Activated naive CD8-positive, alpha-beta T cell treated with anti-CD3 and anti-CD28 coated beads, Interleukin-2, amount 50 U/mL, for 24 hours (primary cell): Measurements from ENCODE around the gene SLC16A4.

Experiments used
- ATAC-seq: fragments of 150-1000 bp; cut with Tn5 transposase; one replicate; pipeline ENCODE4 v1.10.0; 2021
- DNase-seq: peaks from one replicate; pipeline ENCODE4 v3.0.0; 2021
- H3K27ac Mint-ChIP-seq: one replicate; pipeline ENCODE4 v1.8.0; 2021; ENCODE audit warnings: mild to moderate bottlenecking, mixed read lengths
- H3K27me3 Mint-ChIP-seq: one replicate; pipeline ENCODE4 v1.8.0; 2021; ENCODE audit warnings: mixed read lengths
- H3K36me3 Mint-ChIP-seq: one replicate; pipeline ENCODE4 v1.8.0; 2021; ENCODE audit warnings: low read depth, mixed read lengths
- H3K4me1 Mint-ChIP-seq: one replicate; pipeline ENCODE4 v1.8.0; 2021; ENCODE audit warnings: mixed read lengths
- H3K4me3 Mint-ChIP-seq: one replicate; pipeline ENCODE4 v1.8.0; 2021; ENCODE audit warnings: mild to moderate bottlenecking, moderate library complexity, mixed read lengths
- H3K9me3 Mint-ChIP-seq: one replicate; pipeline ENCODE4 v1.8.0; 2021; ENCODE audit warnings: mixed read lengths

Gene SLC16A4

DNA sequence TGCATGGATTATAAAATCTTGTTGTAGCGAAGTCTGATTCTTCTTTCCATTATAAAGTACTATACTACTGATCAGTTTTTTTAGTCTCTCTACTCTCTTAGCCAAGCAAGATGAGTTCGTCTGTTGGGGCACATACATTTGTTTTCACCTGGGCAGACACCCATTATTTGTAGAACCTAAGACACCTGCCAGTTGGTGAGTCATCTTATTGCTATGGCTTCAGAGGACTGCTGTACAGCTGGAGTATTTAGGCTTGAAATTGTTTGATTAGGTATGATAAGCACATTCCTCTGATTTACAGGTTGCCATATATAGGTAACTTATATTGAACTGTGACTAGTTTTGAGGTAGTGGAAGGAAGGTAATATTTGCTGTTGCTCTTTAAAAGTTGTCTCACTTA is 34.4 kb downstream of the SLC16A4 start:
- Mint-ChIP-seq H3K4me3 (no peak overlapping the region), H3K4me1 (peaks cover 34% of the 10 kb centered on the region), H3K27ac (peak overlapping the region; percentile 17), H3K27me3 (no peaks in the 10 kb centered on the region), H3K36me3 (peaks cover 31% of the 10 kb centered on the region), H3K9me3 (no peaks in the 10 kb centered on the region)
- ATAC-seq (no peak), DNase-seq (no peak)

DNA sequence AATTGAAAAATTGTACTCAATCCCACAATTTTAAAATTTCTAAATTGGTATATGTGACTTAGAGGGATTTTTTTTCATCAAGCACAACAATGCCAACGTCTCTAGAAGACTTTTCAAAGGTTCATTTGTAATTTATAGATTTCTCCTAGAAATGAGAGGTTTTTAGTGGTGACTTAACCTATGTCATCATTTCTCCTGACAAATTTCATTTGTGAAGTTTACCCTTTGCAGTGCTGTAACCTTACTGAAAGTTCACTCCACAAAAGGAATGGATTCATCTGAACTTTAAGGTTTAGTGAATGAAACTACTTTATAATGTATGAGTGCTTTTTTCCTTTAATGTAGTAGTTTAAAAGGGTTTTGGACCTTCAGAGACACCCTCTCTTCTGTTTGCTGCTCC is 35.5 kb downstream of the SLC16A4 start:
- Mint-ChIP-seq H3K27me3 (no peaks in the 10 kb centered on the region), H3K27ac (peak overlapping the region; percentile 72), H3K4me3 (no peak overlapping the region), H3K9me3 (no peaks in the 10 kb centered on the region), H3K36me3 (peaks cover 35% of the 10 kb centered on the region), H3K4me1 (peaks cover 44% of the 10 kb centered on the region)
- DNase-seq (no peak), ATAC-seq (peak; percentile 88)

DNA sequence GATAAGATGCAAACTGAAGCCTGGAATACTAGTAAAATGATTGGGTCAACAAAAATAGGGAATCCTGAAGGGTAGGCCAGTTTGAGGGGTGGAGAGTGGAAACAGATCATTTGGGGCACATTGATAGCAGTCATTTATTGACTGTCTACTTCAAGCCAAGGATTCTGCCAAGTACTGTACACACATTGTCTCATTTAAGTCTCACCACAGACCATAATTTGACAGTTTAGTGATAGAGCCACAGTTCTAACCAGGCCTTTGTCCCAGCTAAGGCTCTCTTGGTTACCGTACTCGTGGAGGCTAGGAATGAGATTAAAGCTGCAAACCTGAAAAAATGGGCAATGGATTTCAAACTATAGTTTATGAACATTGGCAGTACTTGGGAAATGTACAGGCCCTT is 40.5 kb downstream of the SLC16A4 start:
- DNase-seq (no peak), ATAC-seq (no peak)
- Mint-ChIP-seq H3K9me3 (no peaks in the 10 kb centered on the region), H3K27ac (no peak overlapping the region), H3K4me1 (peaks cover 78% of the 10 kb centered on the region), H3K4me3 (no peak overlapping the region), H3K27me3 (no peaks in the 10 kb centered on the region), H3K36me3 (peaks cover 50% of the 10 kb centered on the region)

DNA sequence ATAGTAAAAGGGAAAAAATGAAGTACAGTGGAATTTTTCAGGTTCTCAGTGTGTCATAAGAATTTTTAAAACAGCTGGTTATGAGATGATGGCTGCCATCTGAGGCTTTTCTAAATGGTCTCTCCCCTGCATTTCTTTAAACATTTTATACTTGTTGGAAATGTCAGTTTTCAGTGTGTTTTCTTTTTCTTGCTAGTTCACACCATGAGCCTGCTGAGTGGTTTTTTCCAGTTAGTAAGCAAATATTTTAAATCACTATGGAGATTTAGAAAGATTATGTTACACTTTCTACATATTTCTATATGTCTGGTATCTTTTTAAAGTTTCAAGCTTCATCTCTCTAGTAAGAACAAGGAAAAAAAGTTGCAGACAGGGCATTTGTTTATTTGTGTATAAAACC is 42.1 kb downstream of the SLC16A4 start:
- Mint-ChIP-seq H3K27me3 (no peaks in the 10 kb centered on the region), H3K4me3 (peak overlapping the region; percentile 52), H3K27ac (peak overlapping the region; percentile 32), H3K36me3 (peaks cover 58% of the 10 kb centered on the region), H3K4me1 (peaks cover 81% of the 10 kb centered on the region), H3K9me3 (no peaks in the 10 kb centered on the region)
- DNase-seq: no peak
- peak; percentile 59 for ATAC-seq

DNA sequence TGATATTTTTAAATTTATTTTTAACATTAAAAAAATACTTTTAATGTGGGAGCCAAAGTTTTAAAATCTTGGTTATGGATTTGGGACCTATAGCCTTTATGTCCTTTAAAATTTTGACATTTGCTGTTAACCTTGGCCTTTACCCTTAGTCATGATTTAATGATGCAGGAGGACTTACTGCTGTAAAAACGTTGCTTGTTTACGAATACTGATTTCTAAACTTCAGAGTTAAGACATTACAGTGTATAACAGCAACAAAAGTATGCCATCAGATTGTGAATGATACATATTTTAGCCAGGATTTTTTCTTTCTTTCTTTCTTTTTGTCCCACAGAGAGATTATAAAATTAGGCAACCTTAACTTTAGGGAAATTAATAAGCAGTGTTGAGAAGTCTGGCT is 42.8 kb downstream of the SLC16A4 start:
- no peak for DNase-seq
- Mint-ChIP-seq H3K4me1 (peaks cover 85% of the 10 kb centered on the region), H3K9me3 (no peaks in the 10 kb centered on the region), H3K27me3 (no peaks in the 10 kb centered on the region), H3K36me3 (peaks cover 60% of the 10 kb centered on the region), H3K27ac (peak overlapping the region; percentile 59), H3K4me3 (peak overlapping the region; percentile 52)
- ATAC-seq: no peak

DNA sequence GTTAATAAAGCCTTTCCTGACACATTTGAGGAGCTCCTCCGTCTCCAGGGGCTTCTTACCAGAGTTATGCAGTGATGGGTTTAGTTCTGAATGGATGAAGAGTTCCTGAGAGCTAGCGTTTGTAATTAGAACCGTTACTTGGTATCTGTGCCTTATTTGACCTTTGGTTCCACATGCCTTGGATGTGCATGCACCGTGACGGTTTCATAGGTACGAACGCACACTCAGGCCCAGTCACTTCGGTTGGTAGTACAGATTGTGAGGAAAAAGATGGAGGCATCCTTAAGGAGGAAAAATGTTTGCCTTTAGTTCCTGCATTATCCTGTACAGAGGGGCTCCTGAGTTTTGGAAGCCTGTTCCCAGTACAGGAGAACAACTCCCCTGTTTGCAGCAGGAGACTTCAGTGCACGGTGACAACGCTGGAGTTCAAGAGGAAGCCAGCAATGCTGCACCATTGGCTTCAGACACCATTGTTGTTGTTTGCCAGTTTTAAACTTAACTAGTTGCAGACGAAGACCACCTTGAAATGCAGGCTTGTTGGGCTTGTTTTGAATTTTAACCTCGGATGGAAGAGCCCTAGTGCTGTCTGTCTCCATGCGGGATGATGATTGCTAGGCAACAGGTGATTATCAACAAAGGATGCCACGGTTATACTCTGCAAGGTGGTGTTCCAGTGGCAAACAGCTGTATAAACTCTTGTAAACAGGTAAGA is 43.5 kb downstream of the SLC16A4 start:
- ATAC-seq: no peak

DNA sequence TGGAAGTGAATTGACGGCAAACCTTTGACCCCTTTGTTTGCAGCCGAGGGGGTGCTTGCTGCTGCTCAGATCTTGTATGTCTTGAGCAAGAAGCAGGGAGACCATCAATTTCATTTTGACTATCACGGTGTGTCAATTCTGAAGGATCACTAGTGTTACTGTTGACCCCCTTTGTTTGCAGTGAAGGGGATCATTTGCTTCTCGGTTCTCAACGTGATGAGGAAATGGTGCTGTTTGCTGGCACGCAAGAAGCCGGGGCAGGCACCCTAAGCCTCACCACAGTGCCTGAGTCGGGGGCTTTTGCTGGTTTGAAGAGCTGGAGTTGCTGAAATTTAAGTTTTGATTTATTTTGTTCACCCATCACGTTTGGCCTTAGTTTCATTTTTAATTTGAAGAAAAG is 44.1 kb downstream of the SLC16A4 start:
- no peaks in the 10 kb centered on the region for H3K9me3 Mint-ChIP-seq
- peaks cover 96% of the 10 kb centered on the region for H3K4me1 Mint-ChIP-seq
- peaks cover 74% of the 10 kb centered on the region for H3K36me3 Mint-ChIP-seq
- H3K27ac Mint-ChIP-seq: no peak overlapping the region
- H3K4me3 Mint-ChIP-seq: peak overlapping the region; percentile 0
- DNase-seq (no peak), ATAC-seq (no peak)
- H3K27me3 Mint-ChIP-seq: no peaks in the 10 kb centered on the region

More for the DNA sequence above, 43.5 kb downstream of the SLC16A4 start:
- peaks cover 92% of the 10 kb centered on the region for H3K4me1 Mint-ChIP-seq
- H3K9me3 Mint-ChIP-seq: no peaks in the 10 kb centered on the region
- DNase-seq: no peak
- peak overlapping the region; percentile 22 for H3K4me3 Mint-ChIP-seq
- H3K36me3 Mint-ChIP-seq: peaks cover 67% of the 10 kb centered on the region
- no peak overlapping the region for H3K27ac Mint-ChIP-seq
- no peaks in the 10 kb centered on the region for H3K27me3 Mint-ChIP-seq

DNA sequence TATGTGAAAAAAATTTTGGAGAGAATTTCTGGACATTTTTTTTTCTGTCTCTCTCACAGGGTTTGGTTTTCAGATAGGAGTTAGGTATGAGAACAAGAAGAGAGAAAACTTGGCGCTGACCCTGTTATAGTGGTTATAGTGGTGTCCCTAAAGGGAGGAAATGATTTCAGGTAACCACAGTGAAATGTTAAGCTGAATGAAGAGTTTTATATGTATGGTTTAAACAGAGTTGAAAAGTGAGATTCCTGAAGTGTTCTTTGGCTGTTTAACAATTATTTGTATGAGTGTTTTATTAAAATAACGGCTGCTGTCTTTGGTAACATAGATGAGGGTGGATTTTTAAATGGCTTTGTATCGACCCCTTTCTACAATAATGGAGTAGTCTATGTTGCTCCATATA is 45.3 kb downstream of the SLC16A4 start:
- Mint-ChIP-seq H3K36me3 (peaks cover 79% of the 10 kb centered on the region), H3K27ac (peak overlapping the region; percentile 63), H3K9me3 (no peaks in the 10 kb centered on the region), H3K27me3 (no peaks in the 10 kb centered on the region), H3K4me1 (peaks cover 96% of the 10 kb centered on the region), H3K4me3 (peak overlapping the region; percentile 44)
- DNase-seq: no peak
- no peak for ATAC-seq

DNA sequence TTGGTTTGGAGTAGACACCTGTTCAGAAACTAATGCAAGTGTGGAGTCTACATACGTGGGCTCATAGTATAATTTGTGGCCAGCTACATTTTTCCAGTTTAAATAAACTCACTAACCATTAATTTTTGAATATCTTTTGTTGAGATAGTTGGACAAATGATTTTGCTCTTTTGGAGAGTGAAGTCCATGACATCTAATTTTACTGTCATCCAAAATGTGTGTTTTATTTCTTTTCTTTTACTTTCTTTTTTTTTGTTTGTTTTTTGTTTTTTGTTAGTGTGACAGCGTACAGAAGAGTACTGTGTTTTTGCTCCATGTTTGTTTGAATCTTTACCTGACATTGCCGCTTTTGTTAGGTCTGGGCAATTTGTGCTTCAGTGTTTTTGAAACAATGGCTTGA is 46.7 kb downstream of the SLC16A4 start:
- no peak overlapping the region for H3K4me3 Mint-ChIP-seq
- H3K27ac Mint-ChIP-seq: peak overlapping the region; percentile 91
- no peaks in the 10 kb centered on the region for H3K27me3 Mint-ChIP-seq
- ATAC-seq: no peak
- H3K4me1 Mint-ChIP-seq: peaks cover 90% of the 10 kb centered on the region
- DNase-seq: no peak
- no peaks in the 10 kb centered on the region for H3K9me3 Mint-ChIP-seq
- peaks cover 82% of the 10 kb centered on the region for H3K36me3 Mint-ChIP-seq

DNA sequence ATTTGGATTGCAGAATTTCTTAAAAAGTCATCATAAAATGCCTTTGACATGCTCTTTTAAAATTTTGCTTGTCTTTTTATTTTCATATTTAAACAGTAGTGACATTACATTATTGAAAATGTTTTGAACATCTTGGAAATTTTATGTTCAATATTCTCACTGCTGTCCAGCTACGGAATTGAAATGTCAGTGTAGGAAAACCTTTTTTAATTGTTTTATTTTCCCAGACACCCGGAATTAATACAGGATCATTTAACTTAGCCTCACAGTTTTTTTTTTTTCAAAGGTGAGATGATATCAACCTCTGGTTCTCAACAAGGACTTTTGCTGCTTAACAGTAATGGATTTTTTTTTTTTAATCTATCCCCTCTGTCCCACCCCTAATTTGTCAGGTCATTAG is 47.6 kb downstream of the SLC16A4 start:
- Mint-ChIP-seq H3K9me3 (no peaks in the 10 kb centered on the region), H3K4me3 (no peak overlapping the region), H3K4me1 (peaks cover 81% of the 10 kb centered on the region), H3K27me3 (no peaks in the 10 kb centered on the region), H3K36me3 (peaks cover 79% of the 10 kb centered on the region), H3K27ac (peak overlapping the region; percentile 91)
- DNase-seq: no peak
- no peak for ATAC-seq

DNA sequence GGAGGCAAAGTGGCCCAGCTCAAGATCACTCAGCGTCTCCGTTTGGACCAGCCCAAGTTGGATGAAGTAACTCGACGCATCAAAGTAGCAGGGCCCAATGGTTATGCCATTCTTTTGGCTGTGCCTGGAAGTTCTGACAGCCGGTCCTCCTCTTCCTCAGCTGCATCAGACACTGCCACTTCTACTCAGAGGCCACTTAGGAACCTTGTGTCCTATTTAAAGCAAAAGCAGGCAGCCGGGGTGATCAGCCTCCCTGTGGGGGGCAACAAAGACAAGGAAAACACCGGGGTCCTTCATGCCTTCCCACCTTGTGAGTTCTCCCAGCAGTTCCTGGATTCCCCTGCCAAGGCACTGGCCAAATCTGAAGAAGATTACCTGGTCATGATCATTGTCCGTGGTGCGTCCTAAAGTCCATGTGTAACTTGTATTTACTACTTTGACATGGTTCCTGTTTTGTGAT is 48.9 kb downstream of the SLC16A4 start:
- no peaks in the 10 kb centered on the region for H3K9me3 Mint-ChIP-seq
- H3K36me3 Mint-ChIP-seq: peaks cover 68% of the 10 kb centered on the region
- no peak overlapping the region for H3K4me3 Mint-ChIP-seq
- no peaks in the 10 kb centered on the region for H3K27me3 Mint-ChIP-seq
- ATAC-seq (no peak), DNase-seq (no peak)
- no peak overlapping the region for H3K27ac Mint-ChIP-seq
- peaks cover 77% of the 10 kb centered on the region for H3K4me1 Mint-ChIP-seq

DNA sequence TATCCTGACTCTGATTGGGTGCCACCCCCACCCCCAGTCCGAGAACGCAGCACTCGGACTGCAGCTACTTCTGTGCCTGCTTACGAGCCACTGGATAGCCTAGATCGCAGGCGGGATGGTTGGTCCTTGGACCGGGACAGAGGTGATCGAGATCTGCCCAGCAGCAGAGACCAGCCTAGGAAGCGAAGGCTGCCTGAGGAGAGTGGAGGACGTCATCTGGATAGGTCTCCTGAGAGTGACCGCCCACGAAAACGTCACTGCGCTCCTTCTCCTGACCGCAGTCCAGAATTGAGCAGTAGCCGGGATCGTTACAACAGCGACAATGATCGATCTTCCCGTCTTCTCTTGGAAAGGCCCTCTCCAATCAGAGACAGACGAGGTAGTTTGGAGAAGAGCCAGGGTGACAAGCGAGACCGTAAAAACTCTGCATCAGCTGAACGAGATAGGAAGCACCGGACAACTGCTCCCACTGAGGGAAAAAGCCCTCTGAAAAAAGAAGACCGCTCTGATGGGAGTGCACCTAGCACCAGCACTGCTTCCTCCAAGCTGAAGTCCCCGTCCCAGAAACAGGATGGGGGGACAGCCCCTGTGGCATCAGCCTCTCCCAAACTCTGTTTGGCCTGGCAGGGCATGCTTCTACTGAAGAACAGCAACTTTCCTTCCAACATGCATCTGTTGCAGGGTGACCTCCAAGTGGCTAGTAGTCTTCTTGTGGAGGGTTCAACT is 49.5 kb downstream of the SLC16A4 start:
- H3K4me3 Mint-ChIP-seq: no peak overlapping the region
- H3K9me3 Mint-ChIP-seq: no peaks in the 10 kb centered on the region
- H3K36me3 Mint-ChIP-seq: peaks cover 62% of the 10 kb centered on the region
- no peak for ATAC-seq
- DNase-seq: no peak
- H3K4me1 Mint-ChIP-seq: peaks cover 77% of the 10 kb centered on the region
- H3K27me3 Mint-ChIP-seq: no peaks in the 10 kb centered on the region
- H3K27ac Mint-ChIP-seq: no peak overlapping the region

DNA sequence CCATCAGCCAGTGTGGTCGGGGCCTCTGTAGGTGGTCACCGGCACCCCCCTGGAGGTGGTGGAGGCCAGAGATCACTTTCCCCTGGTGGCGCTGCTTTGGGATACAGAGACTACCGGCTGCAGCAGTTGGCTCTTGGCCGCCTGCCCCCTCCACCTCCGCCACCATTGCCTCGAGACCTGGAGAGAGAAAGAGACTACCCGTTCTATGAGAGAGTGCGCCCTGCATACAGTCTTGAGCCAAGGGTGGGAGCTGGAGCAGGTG is 50.7 kb downstream of the SLC16A4 start:
- DNase-seq: no peak
- Mint-ChIP-seq H3K36me3 (peaks cover 51% of the 10 kb centered on the region), H3K4me1 (peaks cover 71% of the 10 kb centered on the region), H3K27ac (no peak overlapping the region), H3K9me3 (no peaks in the 10 kb centered on the region), H3K27me3 (no peaks in the 10 kb centered on the region), H3K4me3 (no peak overlapping the region)
- ATAC-seq: no peak

DNA sequence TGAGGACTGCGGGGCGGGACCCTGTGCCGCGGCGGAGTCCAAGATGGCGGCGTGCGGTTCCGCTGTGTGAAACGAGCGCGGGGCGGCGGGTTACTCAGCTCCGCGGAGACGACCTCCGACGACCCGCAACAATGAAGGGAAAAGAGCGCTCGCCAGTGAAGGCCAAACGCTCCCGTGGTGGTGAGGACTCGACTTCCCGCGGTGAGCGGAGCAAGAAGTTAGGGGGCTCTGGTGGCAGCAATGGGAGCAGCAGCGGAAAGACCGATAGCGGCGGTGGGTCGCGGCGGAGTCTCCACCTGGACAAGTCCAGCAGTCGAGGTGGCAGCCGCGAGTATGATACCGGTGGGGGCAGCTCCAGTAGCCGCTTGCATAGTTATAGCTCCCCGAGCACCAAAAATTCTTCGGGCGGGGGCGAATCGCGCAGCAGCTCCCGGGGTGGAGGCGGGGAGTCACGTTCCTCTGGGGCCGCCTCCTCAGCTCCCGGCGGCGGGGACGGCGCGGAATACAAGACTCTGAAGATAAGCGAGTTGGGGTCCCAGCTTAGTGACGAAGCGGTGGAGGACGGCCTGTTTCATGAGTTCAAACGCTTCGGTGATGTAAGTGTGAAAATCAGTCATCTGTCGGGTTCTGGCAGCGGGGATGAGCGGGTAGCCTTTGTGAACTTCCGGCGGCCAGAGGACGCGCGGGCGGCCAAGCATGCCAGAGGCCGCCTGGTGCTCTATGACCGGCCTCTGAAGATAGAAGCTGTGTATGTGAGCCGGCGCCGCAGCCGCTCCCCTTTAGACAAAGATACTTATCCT is 51.2 kb downstream of the SLC16A4 start:
- peaks cover 48% of the 10 kb centered on the region for H3K36me3 Mint-ChIP-seq
- no peaks in the 10 kb centered on the region for H3K27me3 Mint-ChIP-seq
- H3K4me1 Mint-ChIP-seq: peaks cover 65% of the 10 kb centered on the region
- no peaks in the 10 kb centered on the region for H3K9me3 Mint-ChIP-seq
- DNase-seq: peak; percentile 64
- ATAC-seq: peak; percentile 5
- no peak overlapping the region for H3K27ac Mint-ChIP-seq
- H3K4me3 Mint-ChIP-seq: no peak overlapping the region

DNA sequence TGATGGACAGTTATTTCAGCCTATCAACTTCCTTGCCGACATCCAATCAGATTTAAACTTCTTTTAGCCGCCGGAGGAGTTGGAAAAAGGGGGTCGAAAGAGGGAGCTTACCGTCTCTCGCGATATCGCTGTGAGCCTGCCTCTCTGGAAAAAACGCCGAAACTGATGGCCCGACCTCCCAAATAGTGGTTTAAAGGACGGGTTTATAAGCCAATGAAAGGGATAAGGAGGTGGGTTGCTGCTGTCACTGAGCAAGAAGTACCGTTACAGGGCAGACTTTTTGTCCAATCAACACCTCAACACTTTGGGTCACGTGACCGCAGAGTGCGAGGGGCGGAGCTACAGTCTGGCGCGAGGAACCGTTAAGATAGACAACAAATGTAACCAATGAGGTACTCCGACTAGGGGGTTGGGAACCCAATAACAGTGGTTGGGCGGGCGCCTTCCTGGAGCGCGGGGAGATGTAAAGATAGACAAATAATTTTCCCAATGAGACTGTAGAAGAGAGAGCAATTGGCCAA is 51.9 kb downstream of the SLC16A4 start, which contains the start of gene RBM15:
RBM15 (plus strand) TSS at position 492 of the 521 bp plus-strand sequence; CDS start at position 521, 29 bp downstream.
- no peaks in the 10 kb centered on the region for H3K9me3 Mint-ChIP-seq
- DNase-seq (peak; percentile 92), ATAC-seq (peak; percentile 82)
- no peaks in the 10 kb centered on the region for H3K27me3 Mint-ChIP-seq
- H3K4me3 Mint-ChIP-seq: no peak within 1 kb of the TSS
- peaks cover 42% of the 10 kb centered on the region for H3K36me3 Mint-ChIP-seq
- peaks cover 59% of the 10 kb centered on the region for H3K4me1 Mint-ChIP-seq
- no peak within 1 kb of the TSS for H3K27ac Mint-ChIP-seq
